CD14-positive monocyte (primary cell): ENCODE results near the gene KRTAP10-10. TPM values are rescaled to one million over a fixed set of nuclear protein-coding genes. Genes with fewer than 3 reads are reported as not detected.

ENCODE experiments used
- DNase-seq, 3 donors: peaks; one replicate each; pipeline ENCODE4 v3.0.0-alpha.2; 2011 to 2022
- H2AFZ ChIP-seq: 2 replicates; pipeline ENCODE4 v1.6.0; 2012; ENCODE audit warnings: mild to moderate bottlenecking, low read depth, low read length, inconsistent platforms; ENCODE audit not compliant: insufficient read depth, poor library complexity, severe bottlenecking
- H3K27ac ChIP-seq, 2 donors: 1 replicate in 1 of 2; 2 replicates in 1 of 2; pipeline ENCODE4 v1.5.1; 2012 to 2013; ENCODE audit warnings: low read length in 2 of 2, control low read depth in 1 of 2, inconsistent platforms in 1 of 2, low read depth in 1 of 2, mild to moderate bottlenecking in 1 of 2
- H3K27me3 ChIP-seq, 2 donors: one replicate each; pipeline versions ENCODE4 v1.6.0 to v1.6.1; 2011 to 2013; ENCODE audit warnings: low read length in 2 of 2; ENCODE audit not compliant: control insufficient read depth in 2 of 2, insufficient read depth in 2 of 2
- H3K36me3 ChIP-seq, 2 donors: replicated peaks in 1 of 2; 1 replicate in 1 of 2; 2 replicates in 1 of 2; pipeline versions ENCODE4 v1.5.1 to v1.6.1; 2012 to 2013; ENCODE audit warnings: low read length in 2 of 2, control low read depth in 1 of 2, inconsistent platforms in 1 of 2, mild to moderate bottlenecking in 1 of 2; ENCODE audit not compliant: insufficient read depth in 2 of 2, control insufficient read depth in 1 of 2
- H3K4me1 ChIP-seq, 2 donors: 1 replicate in 1 of 2; 2 replicates in 1 of 2; pipeline versions ENCODE4 v1.5.1 to v1.6.1; 2012 to 2013; ENCODE audit warnings: low read length in 2 of 2, control low read depth in 1 of 2, inconsistent platforms in 1 of 2, mild to moderate bottlenecking in 1 of 2, moderate library complexity in 1 of 2; ENCODE audit not compliant: insufficient read depth in 2 of 2, control insufficient read depth in 1 of 2
- H3K4me2 ChIP-seq: replicated peaks from 2 replicates; pipeline ENCODE3; 2012; ENCODE audit warnings: low read length, moderate library complexity, mild to moderate bottlenecking; ENCODE audit not compliant: poor library complexity, severe bottlenecking; ENCODE audit errors: extremely low read depth
- H3K4me3 ChIP-seq, 3 experiments: fragments of 200-600 bp in 1 of 3; sonication (generic) in 1 of 3; replicated peaks in 1 of 3; 1 replicate in 2 of 3; 2 replicates in 1 of 3; pipeline ENCODE4 v1.5.1; 2011 to 2013; ENCODE audit warnings: low read length in 3 of 3, mild to moderate bottlenecking in 3 of 3, control low read depth in 2 of 3, low read depth in 2 of 3, inconsistent platforms in 1 of 3, moderate library complexity in 1 of 3
- H3K79me2 ChIP-seq: 2 replicates; pipeline ENCODE4 v1.6.0; 2012; ENCODE audit warnings: mild to moderate bottlenecking, control low read depth, inconsistent platforms, low read length, moderate library complexity; ENCODE audit not compliant: insufficient read depth
- H3K9ac ChIP-seq: 2 replicates; pipeline ENCODE4 v1.6.0; 2017; ENCODE audit warnings: low read length, mild to moderate bottlenecking; ENCODE audit not compliant: insufficient read depth, poor library complexity, severe bottlenecking
- H3K9me3 ChIP-seq, 2 donors: replicated peaks in 1 of 2; 1 replicate in 1 of 2; 2 replicates in 1 of 2; pipeline versions ENCODE4 v1.5.1 to v1.6.1; 2012 to 2013; ENCODE audit warnings: low read length in 2 of 2, control low read depth in 1 of 2; ENCODE audit not compliant: control insufficient read depth in 1 of 2, insufficient read depth in 1 of 2
- H4K20me1 ChIP-seq: 2 replicates; pipeline ENCODE4 v1.6.0; 2012; ENCODE audit warnings: mild to moderate bottlenecking, low read length, control low read depth, moderate library complexity; ENCODE audit not compliant: insufficient read depth
- H3K27ac Mint-ChIP-seq, 7 donors: one replicate each; pipeline ENCODE4 v1.8.0; 2020; ENCODE audit warnings: mild to moderate bottlenecking in 7 of 7, mixed read lengths in 7 of 7, moderate library complexity in 6 of 7, inconsistent platforms in 2 of 7
- H3K27me3 Mint-ChIP-seq, 3 donors: one replicate each; pipeline ENCODE4 v1.8.0; 2021 to 2022; ENCODE audit warnings: low read depth in 3 of 3, mild to moderate bottlenecking in 3 of 3, mixed read lengths in 3 of 3, moderate library complexity in 3 of 3, inconsistent platforms in 1 of 3
- H3K36me3 Mint-ChIP-seq, 2 donors: one replicate each; pipeline ENCODE4 v1.8.0; 2020; ENCODE audit warnings: mixed read lengths in 2 of 2, inconsistent platforms in 1 of 2, mild to moderate bottlenecking in 1 of 2
- H3K4me1 Mint-ChIP-seq: one replicate; pipeline ENCODE4 v1.8.0; 2020; ENCODE audit warnings: mild to moderate bottlenecking, mixed read lengths
- H3K4me3 Mint-ChIP-seq, 2 donors: one replicate each; pipeline ENCODE4 v1.8.0; 2020; ENCODE audit warnings: mild to moderate bottlenecking in 2 of 2, mixed read lengths in 2 of 2, moderate library complexity in 1 of 2
- H3K9me3 Mint-ChIP-seq, 7 donors: one replicate each; pipeline ENCODE4 v1.8.0; 2020 to 2022; ENCODE audit warnings: mixed read lengths in 7 of 7, mild to moderate bottlenecking in 6 of 7, moderate library complexity in 6 of 7, inconsistent platforms in 2 of 7
- WGBS: methylation state at CpG from one replicate; pipeline ENCODE4 v1.1.5; 2013; ENCODE audit warnings: missing lambda C conversion rate; ENCODE audit not compliant: insufficient coverage; 5-methylcytosine and 5-hydroxymethylcytosine counted together
- intact Hi-C, 2 donors: fragments of 100-400 bp; cut with micrococcal nuclease; formaldehyde crosslinking; loops; one replicate each; pipeline versions ENCODE4 v1.15.0 to v1.15.1; 2023
- polyA plus RNA-seq, 3 donors: library from polyadenylated mRNA; depleted of rRNA in 1 of 3; unstranded in 2 of 3; stranded (reverse) in 1 of 3; fragments of 300-500 nt in 2 of 3; fragments of >200 nt in 1 of 3; fragmentation: Illumina TruSeq in 2 of 3; gene quantifications; 1 replicate in 2 of 3; 2 replicates in 1 of 3; pipeline ENCODE4 v1.2.3, GENCODE V29; 2012 to 2021
- TF ChIP-seq, protein P1 (sequence below): fragments of 200-600 bp; IDR thresholded peaks from one replicate; pipeline ENCODE4 v1.8.0; 2022; ENCODE audit warnings: antibody characterized with exemption, mild to moderate bottlenecking

Gene KRTAP10-10
- polyA plus RNA-seq, 3 donors, result not detected

DNA sequence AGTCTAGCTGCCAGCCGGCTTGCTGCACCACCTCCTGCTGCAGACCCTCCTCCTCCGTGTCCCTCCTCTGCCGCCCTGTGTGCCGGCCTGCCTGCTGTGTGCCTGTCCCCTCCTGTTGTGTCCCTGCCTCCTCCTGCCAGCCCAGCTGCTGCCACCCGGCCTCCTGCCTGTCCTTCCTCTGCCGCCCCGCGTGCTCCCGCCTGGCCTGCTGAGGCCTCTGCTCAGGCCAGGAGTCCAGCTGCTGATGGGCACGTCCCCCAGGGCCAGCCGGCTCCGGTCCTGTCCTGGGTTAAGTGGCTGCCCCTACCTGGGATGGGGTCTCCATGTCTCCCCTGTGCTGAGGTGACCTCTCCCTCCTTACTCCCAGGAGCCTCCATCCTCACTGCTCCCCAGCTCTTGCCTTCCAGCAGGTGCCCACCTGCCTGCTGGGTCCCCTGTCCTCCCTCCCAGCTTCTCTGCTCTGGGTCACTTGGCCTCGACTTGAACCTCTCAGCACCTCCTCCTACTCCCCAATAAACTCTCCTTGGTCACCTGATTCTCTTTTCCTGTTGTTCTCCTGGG, 24.4 kb upstream of the KRTAP10-10 start:
- Mint-ChIP-seq H3K27ac (no peak overlapping the region), H3K27me3 (peaks cover 0 to 8% (median 3%) of the 10 kb centered on the region in 3 donors), H3K4me3 (no peak overlapping the region), H3K9me3 (peaks cover 20 to 37% (median 31%) of the 10 kb centered on the region in 7 donors), H3K36me3 (no peaks in the 10 kb centered on the region), H3K4me1 (no peaks in the 10 kb centered on the region)
- Histone ChIP-seq H3K9me3 (peaks cover 19 to 25% of the 10 kb centered on the region in 2 donors), H3K4me3 (no peak overlapping the region), H3K9ac (no peak overlapping the region), H3K79me2 (no peaks in the 10 kb centered on the region), H3K27ac (no peak overlapping the region), H3K27me3 (no peaks in the 10 kb centered on the region), H3K36me3 (no peaks in the 10 kb centered on the region), H4K20me1 (no peaks in the 10 kb centered on the region), H3K4me2 (no peak overlapping the region), H2AFZ (no peak overlapping the region), H3K4me1 (no peaks in the 10 kb centered on the region)
- 93% methylated on average over 12 of the region's 13 CpGs for WGBS
- TF ChIP-seq, protein P1, sequence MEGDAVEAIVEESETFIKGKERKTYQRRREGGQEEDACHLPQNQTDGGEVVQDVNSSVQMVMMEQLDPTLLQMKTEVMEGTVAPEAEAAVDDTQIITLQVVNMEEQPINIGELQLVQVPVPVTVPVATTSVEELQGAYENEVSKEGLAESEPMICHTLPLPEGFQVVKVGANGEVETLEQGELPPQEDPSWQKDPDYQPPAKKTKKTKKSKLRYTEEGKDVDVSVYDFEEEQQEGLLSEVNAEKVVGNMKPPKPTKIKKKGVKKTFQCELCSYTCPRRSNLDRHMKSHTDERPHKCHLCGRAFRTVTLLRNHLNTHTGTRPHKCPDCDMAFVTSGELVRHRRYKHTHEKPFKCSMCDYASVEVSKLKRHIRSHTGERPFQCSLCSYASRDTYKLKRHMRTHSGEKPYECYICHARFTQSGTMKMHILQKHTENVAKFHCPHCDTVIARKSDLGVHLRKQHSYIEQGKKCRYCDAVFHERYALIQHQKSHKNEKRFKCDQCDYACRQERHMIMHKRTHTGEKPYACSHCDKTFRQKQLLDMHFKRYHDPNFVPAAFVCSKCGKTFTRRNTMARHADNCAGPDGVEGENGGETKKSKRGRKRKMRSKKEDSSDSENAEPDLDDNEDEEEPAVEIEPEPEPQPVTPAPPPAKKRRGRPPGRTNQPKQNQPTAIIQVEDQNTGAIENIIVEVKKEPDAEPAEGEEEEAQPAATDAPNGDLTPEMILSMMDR, result no peak
- intact Hi-C loops, result no loop called here
- DNase-seq, result no peak

DNA sequence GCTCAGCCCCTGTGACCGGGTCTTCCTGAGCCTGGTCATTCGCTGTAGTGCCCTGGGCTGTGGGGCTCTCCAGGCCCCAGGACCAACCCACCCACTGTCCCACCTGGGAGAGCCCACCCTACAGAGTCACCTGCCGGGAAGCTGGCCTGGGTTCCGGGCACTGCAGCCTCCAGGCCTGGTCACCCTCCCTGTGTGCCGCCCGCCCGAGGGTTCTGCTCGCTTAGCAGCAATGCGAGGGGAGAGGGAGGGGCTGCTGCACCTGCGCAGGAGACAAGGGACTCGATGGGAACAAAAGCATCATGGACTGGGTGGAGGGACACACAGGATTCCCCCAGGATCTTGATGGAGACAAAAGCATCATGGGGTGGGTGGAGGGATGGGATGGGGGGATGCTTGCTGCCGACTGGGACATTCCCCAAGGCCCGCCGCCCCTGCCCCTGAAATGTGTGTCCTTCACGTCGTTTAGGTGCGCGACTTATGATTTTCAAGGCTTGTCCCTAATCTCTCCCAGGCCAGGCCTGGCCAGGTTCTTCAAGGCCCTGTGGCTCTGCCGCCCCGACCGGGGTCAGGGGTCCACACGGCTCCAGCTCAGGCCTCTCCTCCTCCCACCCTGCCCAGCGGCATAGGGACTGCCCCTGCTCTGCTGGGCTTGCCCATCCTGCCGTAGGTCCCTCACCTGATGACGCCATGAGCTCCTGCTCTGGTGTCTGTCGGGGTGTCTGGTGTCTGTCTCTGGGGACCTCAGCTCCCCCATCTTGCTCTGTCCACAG, 23.6 kb upstream of the KRTAP10-10 start:
- Mint-ChIP-seq H3K27ac (no peak overlapping the region), H3K27me3 (peaks cover 0 to 8% (median 3%) of the 10 kb centered on the region in 3 donors), H3K9me3 (peaks cover 20 to 38% (median 32%) of the 10 kb centered on the region in 7 donors), H3K4me3 (no peak overlapping the region), H3K4me1 (peaks cover 7% of the 10 kb centered on the region), H3K36me3 (no peaks in the 10 kb centered on the region)
- Histone ChIP-seq H3K9me3 (peaks cover 19 to 25% of the 10 kb centered on the region in 2 donors), H3K4me1 (no peaks in the 10 kb centered on the region), H2AFZ (no peak overlapping the region), H3K9ac (no peak overlapping the region), H3K4me3 (no peak overlapping the region), H3K27me3 (no peaks in the 10 kb centered on the region), H4K20me1 (no peaks in the 10 kb centered on the region), H3K4me2 (no peak overlapping the region), H3K27ac (no peak overlapping the region), H3K79me2 (no peaks in the 10 kb centered on the region), H3K36me3 (no peaks in the 10 kb centered on the region)
- TF ChIP-seq, protein P1, result no peak
- WGBS, result 96% methylated on average over 24 of the region's 26 CpGs
- intact Hi-C loops, result no loop called here
- DNase-seq, result no peak
